NCI-H748 (cell line): ENCODE results near the gene SCYL1.

Source experiments
- DNase-seq: peaks from one replicate; lab custom pipeline; 2025; ENCODE audit not compliant: unreplicated experiment; lab: John Stamatoyannopoulos, UW

The SCYL1 gene

DNA sequence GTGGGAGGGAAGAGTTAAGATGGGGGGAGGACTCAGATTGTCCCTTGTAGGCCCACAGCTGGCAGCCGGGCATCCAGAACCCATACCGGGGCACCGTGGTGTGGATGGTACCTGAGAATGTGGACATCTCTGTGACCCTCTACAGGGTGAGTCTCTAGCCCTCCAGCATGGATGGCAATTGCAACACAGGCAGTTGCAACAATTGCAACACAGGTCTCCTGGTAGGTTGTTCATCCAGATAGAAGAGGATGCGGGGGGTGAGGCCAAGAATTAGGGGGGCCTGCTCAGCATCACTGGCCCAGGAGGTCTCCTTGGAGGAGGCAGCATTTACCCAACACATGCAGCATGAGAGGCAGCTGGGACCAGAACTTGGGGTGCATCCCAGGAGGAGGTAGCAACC lies 54.4 kb downstream of the SCYL1 start:
- no peak for DNase-seq

DNA sequence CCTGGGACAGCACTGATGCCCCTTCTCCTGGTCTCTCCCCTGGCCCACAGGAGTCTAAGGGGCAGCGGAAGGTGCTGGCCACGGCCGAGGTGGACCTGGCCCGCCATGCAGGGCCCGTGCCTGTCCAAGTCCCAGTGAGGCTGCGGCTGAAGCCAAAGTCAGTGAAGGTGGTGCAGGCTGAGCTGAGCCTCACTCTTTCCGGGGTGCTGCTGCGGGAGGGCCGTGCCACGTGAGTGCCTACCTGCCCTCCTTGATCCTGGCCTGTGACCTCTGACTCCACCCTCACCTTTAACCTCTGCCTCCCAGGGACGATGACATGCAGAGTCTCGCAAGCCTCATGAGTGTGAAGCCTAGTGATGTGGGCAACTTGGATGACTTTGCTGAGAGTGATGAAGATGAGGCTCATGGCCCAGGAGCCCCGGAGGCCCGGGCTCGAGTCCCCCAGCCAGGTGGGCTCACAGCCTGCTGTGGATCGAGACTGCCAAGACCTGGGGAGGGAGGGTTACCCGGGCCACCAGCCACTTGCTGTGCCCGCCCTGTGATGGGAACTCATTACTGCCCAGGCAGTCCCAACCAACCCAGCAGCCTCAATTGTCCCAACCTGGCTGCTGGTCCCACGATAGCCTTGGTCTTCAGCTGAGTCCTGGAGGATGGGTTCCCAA lies 55.3 kb downstream of the SCYL1 start:
- DNase-seq = no peak

DNA sequence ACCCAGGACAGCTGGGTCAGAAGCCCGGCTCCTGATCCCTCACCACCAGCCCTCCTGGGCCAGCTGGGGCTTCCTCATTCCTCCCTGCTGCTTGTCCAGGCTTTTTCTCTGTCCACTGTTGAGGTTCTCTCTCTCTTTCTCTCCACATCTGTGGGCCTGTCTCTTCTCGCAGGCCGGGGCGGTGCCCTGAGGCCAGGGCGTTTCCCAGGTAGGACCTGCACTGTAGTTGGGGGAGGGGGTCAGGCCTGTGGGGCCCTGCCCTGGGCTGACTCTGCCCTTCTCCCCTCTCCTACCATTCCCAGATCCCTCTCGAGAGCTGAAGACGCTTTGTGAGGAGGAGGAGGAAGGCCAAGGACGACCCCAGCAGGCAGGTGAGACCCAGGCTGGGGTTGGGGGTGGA lies 55.9 kb downstream of the SCYL1 start:
- no peak for DNase-seq

DNA sequence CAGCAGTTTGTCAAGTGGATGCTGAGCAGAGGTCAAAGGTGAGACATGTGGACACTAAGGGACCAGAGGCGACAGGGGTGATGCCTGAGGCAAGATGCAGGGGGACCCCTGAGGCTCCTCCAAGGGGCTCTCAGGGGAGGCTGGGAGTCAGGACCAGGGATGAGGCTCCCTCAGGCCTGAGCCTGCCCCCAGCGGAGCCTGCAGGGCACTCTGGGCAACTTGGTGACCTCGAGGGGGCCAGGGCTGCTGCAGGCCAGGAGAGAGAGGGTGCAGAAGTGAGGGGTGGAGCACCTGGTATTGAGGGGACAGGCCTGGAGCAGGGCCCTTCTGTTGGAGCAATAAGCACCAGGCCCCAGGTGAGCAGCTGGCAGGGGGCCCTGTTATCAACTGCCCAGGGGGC lies 57.0 kb downstream of the SCYL1 start:
- DNase-seq = no peak

DNA sequence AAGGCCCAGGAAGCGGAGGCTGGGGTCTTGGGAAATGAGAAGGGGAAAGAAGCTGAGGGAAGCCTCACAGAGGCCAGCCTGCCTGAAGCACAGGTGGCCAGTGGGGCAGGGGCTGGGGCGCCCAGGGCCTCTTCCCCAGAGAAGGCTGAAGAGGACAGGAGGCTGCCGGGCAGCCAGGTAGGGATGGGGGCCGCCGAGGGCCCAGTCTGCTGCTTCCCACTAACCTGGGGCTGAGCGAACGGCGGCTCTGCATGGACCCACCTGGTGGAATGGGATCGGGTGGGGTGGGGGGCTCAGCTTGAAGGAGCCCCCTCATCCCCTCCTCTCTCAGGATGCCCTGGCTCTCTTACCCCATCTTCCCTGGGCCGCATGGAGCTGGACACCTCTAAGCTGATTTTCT lies 58.7 kb downstream of the SCYL1 start:
- no peak for DNase-seq

DNA sequence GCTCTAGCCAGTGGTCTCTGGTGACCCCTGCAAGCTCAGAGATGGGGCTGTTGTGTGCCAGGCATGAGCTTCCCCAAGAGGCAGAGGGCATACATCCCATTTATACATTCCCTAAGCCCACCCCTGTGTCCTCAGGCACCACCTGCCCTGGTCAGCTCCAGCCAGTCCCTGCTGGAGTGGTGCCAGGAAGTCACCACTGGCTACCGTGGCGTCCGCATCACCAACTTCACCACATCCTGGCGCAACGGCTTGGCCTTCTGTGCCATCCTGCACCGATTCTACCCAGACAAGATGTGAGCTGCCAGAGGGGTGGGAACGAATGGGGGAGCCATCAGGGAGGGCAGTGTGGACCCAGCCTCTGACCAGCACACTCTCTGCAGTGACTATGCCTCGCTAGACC lies 59.2 kb downstream of the SCYL1 start:
- DNase-seq = no peak

DNA sequence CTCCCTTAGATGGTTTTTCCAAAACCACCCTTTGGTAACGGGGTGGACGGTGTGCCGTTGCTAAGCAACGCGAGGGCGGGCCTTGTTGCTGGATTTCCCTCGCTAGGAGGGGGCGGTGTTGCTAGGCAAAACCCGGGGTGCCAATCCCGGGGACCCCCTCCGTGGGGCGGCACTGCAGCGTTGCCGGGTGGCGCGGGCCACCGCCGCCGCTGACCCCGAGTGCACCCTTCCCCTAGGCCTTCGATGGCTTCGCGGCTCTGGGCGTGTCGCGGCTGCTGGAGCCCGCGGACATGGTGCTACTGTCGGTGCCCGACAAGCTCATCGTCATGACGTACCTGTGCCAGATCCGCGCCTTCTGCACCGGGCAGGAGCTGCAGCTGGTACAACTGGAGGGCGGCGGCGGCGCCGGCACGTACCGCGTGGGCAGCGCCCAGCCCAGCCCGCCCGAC lies 59.9 kb downstream of the SCYL1 start:
- no peak for DNase-seq

DNA sequence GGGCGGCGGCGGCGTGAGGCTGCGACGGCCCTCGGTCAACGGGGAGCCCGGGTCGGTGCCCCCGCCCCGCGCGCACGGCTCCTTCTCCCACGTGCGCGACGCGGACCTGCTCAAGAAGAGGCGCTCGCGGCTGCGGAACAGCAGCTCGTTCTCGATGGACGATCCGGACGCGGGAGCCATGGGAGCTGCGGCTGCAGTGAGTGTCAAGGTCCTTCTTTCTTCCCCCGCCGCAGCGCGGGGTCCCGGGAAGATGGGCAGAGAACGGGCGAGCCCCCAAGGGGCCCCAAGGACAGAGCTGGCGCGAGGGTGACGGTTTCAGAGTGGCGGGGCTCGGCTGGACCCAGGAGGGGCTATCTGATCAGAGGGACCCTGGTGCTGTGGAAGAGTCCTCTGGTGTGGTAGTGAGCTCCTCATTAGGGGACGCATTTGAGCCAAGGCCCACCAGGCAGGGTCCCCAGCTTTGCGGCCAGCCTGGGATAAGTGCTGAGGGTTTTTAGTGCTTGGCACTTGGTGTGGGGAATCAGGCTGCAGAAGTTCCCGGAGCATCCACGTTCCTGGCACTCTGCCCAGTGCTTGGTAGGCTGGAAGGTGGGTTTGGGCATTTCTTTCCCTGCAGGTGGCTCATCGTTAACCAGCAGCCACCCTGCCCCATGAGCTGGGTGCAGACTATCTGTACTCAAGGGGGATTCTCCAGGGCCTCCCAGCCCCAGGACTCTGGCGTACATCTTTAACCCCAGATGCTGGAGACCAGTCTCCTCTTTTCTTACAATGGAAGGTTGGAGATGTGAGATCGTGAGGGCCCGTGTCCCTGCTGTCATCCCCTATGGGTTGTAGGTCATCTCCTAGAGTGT lies 60.7 kb downstream of the SCYL1 start:
- no peak for DNase-seq

DNA sequence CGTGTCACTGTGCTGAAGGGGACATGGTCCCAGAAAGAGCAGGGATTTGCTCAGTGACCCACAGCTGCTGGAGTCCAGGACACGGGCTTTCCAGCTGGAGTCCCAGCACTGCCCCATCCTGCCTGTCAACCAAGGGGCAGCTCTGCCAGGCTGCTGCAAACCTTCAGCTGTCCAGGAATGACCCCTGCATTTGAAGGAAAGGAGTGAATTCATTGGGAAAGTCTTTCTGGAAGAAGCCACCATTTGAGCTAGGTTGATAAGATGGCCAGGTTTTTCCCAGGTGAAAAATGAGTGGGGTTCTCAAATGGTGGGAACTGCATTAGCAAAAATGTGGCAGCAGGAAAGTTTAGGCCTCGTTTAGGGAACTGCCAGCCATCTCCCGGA lies 61.4 kb downstream of the SCYL1 start:
- DNase-seq = no peak

DNA sequence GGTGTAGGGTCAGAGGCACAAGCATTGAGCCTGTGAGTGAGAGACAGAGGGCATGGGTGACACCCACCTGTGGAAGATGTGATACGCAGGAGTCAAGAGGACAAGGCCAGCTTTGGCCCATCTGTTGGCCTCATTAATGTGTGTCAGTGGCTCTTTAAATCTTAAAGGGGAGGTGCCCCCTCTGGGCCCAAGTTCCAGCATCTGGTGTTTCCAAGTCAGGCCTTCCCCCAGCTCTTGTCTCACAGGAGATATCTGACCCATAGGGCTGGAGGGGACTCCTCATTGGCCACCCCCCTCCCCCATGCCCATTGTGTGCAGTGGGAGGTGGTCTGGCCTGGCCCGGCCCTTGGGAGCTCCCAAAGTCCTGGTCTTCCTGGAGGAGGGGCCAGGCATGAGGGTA lies 61.8 kb downstream of the SCYL1 start:
- DNase-seq = no peak
